Kasumi-1 (cell line): ENCODE measurements around the gene ST3GAL3.

Experiments used
- DNase-seq, 2 experiments: peaks; one replicate each; lab custom pipeline; 2025; lab: John Stamatoyannopoulos, UW

The ST3GAL3 gene

DNA sequence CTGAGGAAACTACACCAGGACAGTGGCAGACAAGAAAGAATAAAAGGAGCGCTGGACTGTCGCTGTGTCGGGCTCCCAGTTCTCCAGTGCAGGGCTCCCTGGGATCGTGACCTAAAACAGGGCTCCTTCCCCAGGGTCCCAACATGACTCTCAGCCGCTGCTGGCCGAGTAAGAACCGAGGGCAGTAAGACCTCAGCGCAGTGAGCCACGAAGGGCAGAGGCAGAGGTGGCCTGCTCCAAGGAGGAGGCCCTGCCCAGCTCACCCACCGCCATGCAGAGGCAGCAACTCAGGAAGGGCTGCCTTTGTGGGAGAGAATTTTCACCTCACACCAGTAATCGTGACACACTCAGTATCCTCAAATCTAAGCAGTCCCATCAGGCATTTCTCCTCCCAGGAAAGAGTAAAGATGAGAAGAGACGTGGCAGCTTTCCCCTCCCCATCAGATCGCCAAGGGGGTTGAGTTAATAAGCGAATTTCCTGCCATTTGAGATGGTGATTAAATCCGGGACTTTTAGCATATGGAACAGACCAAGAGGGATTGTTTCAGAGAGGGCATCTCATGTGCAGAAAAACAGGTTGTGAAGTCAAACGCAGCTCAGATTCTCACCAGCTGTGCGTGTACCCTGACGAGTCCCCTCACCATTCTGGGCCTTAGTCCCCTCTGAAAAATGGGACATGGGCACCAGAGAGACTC, 206.5 kb downstream of the ST3GAL3 start:
- DNase-seq, result no peak

DNA sequence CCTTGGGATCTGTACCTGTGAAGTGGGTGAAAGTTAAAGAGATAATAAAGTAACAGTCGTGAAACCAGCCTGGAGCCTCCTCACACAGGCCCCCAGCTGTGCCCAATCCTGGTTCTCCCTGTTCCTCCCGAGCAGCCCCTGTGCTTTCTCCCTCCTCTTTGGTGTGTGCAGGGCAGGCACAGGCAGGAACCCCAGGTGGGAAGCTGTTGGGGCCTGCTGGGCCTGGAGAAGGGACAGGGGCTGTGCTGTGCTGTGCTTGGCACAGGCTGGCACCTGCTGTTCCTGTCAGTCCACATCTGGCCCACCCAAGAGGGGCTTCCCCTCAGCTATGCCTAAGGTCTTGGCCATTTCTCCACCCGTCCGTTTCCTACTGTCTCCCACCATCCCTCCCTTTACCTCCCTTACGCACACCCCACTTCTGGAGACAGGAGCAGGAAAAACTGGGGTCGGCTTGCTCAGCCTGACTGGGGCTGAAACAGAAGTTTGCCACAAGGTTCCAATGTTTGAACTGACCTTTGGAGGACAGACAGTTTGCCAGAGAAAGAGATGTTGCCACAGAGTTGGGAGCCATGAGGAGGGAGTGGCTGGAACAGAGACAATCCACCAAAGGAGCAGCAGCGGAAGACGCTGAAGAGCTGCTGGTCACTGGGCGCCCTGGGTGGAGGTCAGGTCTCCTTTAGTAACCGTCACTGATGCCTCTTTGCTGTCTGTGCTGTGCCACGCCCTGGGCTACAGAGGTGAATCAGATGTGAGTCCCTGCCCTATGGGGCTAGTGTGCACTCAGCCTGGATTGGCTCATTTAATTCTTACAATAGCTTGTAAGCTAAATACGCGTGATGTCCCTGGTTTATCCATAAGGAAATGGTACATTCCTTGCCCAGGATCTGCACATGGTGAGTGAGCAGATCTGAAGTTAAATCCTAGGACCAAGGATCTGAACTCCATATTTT, 207.5 kb downstream of the ST3GAL3 start:
- DNase-seq, result no peak

DNA sequence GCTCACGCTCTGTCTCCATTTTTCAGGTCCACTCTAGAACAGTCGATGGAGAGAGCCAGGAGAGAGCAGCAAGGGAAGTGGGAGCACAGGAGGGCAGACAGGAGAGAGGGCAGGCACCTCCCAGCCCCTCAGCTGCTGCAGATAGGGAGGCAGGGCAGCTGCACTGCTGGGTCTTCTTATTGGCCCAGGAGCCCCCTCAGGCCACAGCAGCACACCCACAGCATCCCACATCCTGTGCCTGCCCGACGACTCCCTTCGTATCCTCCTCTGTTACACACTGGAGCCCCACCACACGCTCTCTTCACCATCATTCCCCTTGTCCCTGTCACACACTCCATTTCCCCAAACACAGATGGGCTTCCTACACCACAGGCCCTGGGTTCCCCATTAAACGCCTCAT, 212.6 kb downstream of the ST3GAL3 start:
- DNase-seq, result peak; percentile 15 to 20

DNA sequence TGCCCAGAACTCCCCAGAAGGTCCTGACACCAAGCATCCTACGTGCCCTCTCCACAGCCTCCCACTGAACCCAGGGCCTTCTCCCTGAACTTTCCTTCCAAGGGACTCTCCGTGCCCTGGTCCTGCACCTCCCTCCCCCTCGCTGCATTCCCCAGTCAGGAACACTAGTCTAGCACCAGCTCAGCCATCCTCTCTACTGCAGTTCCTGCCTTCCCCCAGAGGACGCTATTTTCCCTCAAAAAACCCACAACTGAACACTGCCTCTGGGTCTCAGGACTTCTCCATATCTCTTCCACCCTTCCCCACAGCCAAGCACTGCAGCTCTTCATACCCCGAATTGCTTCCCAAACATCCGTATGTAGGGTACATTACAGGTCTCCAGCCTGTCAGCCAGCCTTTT, 213.7 kb downstream of the ST3GAL3 start:
- no peak for DNase-seq

DNA sequence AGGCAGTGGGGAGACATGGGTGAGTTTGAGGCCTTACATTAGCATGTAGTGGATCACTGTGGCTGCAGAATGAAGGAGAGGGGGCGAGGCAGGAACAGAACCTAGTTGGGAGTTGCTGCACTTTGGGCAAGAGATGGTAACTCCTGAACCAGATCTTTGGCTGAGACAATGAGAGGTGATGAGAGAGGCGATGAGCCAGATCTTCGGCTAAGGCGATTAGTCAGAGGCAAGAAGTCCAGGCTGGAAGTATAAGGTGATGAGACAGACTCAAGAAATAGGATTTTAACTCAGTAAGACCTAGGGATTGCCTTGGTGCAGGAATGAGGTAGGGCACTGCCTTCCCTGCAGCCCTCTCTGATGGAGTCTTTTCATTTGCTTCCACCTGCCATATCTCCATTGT, 217.2 kb downstream of the ST3GAL3 start:
- no peak for DNase-seq

DNA sequence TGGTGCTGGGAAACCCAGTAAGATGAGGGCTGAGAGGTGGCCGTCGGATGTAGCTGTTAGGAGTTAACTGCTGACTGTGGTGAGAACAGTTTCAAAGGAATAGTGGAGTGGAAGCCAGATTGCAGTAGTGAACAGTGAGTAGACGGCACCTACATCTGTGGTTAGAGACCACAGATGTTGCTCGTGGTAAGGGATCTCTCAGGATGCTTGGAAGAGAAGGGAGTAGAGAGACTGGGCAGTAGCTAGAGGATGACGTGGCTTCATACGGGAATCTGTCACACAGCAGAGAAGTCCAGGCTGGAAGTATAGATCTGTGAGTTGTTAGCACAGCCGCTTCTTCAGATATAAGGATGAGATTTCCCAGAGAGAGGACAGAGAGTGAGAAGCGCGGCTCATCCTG, 218.5 kb downstream of the ST3GAL3 start:
- DNase-seq, result no peak

DNA sequence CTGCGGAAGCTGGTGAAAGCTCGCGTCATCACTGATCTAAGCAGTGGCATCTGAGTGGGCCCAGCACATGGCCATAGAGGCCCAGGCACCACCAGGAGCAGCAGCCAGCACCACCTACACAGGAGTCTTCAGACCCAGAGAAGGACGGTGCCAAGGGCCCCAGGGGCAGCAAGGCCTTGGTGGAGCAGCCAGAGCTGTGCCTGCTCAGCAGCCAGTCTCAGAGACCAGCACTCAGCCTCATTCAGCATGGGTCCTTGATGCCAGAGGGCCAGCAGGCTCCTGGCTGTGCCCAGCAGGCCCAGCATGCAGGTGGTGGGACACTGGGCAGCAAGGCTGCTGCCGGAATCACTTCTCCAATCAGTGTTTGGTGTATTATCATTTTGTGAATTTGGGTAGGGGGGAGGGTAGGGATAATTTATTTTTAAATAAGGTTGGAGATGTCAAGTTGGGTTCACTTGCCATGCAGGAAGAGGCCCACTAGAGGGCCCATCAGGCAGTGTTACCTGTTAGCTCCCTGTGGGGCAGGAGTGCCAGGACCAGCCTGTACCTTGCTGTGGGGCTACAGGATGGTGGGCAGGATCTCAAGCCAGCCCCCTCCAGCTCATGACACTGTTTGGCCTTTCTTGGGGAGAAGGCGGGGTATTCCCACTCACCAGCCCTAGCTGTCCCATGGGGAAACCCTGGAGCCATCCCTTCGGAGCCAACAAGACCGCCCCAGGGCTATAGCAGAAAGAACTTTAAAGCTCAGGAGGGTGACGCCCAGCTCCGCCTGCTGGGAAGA, 223.0 kb downstream of the ST3GAL3 start:
- DNase-seq, result peak in 1 of 2 experiments; percentile 14

DNA sequence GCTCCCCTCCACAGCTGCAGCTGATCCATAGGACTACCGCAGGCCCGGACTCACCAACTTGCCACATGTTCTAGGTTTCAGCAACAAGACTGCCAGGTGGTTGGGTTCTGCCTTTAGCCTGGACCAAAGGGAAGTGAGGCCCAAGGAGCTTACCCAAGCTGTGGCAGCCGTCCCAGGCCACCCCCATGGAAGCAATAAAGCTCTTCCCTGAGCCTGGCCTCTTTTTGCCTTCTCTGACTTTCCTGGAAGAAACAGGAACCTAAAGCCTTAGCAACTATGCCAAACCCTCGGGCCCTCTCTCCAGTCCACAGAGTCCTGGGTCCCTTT, 223.6 kb downstream of the ST3GAL3 start:
- DNase-seq, result no peak

DNA sequence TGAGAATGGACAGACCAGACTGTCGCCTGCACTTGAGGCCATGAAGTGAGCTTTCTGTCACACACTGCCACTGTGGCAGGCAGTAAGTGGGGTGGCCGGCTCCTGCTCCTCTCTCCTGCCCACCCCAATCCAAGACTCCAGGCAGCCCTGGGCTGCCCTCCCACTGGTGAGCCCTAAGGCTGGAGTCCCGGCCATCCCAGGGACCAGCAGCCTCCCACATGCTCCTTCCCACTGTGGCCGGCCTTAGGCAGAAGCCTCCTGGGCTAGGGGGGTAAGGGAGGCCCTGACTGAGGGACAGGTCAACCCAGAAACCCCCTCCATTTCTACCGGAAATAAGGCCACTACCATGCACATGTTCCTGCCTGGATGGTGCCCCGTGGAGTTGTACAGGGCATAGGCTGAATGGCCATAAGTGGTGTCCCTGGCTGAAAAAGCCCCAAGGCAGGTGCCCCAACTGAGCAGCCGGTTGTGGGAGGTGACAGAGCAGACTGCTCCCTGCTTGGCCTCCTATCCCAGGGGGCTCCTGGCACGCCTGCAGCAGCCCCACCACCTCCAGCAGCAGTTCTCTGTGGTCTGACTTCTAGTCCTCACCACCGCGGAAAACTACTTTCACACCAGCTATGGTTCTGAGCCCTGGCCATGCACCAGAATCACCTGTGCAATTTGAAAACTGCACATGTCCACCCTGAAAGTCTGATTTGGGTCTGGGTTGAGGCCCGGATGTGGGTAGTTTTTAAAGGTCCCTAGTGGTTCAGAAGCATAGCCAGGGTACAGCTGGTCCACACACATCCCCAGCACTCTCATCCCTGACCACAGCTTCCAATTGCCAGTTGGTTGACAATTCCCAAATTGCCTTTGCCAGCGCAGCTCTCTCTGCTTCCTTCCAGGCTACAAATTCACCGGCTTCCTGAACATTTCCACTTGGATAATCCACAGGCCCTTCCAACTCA, 224.7 kb downstream of the ST3GAL3 start:
- DNase-seq, result no peak

DNA sequence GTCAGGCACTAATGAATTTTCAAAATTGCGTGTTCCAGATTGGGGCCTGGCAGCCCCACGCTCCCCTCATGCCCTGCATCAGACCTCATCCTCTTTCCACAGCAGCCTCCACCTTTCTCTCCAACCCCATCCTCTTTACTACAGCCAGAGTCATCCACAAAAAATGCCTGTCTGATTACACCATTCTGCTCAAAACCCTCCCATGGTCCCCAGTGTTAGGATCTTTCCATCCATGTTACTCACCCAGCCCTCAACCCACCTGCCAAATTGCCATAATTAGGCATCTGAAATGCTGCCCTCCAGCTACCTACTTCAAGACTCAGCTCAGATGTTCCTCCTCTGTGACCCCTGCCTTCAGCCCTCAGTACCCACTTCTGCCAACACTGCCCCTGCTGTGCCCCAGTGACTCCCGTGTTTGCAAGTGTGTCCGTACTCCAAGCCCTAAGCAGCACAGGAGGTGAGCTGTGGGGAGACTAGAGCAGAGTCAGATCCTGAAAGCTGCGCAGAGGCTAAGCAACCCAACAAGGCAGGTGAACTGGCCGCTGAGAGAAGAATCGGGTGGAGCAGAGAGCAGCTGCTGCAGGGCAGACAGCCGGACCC, 225.6 kb downstream of the ST3GAL3 start:
- no peak for DNase-seq

DNA sequence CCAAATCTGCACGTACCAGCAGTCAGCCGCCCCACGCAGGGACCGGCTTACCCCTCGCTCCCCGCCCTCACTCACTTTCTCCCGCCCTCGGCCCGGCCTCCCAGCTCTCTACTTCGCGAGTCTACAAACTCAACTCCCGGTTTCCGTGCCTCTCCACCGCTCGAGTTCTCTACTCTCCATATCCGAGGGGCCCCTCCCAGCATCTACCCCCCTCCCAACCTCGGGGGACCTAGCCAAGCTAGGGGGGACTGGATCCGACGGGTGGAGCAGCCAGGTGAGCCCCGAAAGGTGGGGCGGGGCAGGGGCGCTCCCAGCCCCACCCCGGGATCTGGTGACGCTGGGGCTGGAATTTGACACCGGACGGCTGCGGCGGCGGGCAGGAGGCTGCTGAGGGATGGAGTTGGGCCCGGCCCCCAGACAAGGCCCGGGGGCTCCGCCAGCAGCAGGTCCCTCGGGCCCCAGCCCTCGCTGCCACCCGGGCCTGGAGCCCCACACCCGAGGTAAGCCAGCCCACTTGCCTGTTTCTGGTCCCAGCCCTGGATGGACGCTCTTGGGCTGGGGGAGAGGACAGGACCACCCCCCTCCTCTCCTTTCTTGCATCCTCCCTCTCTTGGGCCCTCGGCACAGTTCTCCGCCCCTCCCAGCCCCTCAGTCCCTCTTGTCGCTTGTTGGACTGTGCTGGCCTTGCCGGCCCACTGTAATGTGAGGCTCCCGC, 226.2 kb downstream of the ST3GAL3 start, which contains the start of gene ARTN:
Gene ARTN (plus strand): TSS at position 416 of the 715 bp plus-strand sequence. CDS start 1,856 bp downstream, outside the sequence.
- DNase-seq, result no peak

DNA sequence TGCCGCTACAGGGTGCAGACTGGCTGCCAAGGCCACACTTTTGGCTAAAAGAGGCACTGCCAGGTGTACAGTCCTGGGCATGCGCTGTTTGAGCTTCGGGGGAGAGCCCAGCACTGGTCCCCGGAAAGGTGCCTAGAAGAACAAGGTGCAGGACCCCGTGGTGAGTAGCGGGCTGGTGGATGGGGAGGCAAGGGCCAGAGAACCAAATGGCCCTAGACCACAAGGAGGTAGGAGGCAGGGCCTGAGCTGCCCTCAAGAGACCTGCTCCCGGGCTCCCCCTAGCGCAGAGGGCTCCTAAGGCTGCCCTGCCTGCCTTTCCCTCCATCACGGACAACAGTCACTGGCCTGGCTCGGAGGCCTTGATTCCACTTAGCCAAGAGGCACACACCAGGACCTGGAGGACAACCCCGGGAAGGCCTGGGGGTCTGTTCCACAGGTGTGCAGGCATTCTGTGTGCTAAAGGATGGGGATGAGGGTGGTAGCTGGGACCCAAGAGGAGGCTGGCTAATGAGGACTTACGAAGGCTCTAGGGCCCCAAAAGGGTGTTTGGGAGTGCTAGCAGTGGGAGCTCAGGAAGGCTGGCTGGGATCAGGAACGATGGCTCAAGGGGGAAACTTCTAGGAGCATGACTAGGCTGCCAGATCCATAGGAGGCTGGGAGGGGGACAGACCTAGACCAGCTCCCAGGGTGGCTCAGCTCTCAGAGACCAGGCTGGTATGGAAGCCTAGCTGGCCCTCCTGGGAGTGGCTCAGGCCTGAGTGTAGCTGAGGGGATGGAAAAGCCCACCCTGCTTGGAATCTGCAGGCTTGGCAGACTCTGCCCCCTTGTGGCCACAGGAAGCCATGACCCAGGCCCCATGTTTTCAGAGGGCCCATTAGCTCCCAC, 227.0 kb downstream of the ST3GAL3 start:
- peak; percentile 54 to 66 for DNase-seq

DNA sequence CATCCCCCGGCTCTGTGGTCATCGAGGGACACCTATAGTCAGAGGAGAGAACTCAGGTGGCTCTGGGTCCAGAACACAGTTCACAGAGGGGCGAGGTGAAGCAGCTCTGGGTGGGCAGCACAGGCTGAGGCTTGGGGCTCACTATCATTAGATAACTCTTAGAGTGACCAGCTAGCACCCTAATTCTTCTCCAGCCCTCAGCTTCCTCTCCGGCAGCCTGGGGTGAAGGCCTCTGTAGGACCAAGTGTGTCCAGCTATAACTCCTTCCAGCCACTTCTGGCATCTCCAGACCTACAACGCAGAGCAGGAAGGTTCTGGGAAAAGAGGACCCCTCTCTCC, 227.6 kb downstream of the ST3GAL3 start:
- DNase-seq, result no peak

DNA sequence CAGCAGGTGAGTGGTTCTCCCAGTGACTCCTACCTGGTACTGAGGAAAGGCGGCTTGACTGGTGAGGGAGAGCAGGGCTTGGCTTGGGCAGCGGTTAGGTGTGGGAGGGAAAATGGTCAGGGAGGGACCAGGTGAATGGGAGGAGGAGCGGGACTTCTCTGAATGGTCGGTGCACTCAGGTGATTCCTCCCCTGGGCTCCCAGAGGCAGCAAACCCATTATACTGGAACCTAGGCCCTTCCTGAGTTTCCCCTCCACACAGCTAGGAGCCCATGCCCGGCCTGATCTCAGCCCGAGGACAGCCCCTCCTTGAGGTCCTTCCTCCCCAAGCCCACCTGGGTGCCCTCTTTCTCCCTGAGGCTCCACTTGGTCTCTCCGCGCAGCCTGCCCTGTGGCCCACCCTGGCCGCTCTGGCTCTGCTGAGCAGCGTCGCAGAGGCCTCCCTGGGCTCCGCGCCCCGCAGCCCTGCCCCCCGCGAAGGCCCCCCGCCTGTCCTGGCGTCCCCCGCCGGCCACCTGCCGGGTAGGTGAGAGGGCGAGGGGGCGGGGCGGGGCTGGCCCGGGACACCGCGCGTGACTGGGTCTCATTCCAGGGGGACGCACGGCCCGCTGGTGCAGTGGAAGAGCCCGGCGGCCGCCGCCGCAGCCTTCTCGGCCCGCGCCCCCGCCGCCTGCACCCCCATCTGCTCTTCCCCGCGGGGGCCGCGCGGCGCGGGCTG, 228.5 kb downstream of the ST3GAL3 start:
- DNase-seq, result no peak

DNA sequence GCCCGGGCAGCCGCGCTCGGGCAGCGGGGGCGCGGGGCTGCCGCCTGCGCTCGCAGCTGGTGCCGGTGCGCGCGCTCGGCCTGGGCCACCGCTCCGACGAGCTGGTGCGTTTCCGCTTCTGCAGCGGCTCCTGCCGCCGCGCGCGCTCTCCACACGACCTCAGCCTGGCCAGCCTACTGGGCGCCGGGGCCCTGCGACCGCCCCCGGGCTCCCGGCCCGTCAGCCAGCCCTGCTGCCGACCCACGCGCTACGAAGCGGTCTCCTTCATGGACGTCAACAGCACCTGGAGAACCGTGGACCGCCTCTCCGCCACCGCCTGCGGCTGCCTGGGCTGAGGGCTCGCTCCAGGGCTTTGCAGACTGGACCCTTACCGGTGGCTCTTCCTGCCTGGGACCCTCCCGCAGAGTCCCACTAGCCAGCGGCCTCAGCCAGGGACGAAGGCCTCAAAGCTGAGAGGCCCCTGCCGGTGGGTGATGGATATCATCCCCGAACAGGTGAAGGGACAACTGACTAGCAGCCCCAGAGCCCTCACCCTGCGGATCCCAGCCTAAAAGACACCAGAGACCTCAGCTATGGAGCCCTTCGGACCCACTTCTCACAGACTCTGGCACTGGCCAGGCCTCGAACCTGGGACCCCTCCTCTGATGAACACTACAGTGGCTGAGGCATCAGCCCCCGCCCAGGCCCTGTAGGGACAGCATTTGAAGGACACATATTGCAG, 229.3 kb downstream of the ST3GAL3 start:
- peak; percentile 28 to 29 for DNase-seq

DNA sequence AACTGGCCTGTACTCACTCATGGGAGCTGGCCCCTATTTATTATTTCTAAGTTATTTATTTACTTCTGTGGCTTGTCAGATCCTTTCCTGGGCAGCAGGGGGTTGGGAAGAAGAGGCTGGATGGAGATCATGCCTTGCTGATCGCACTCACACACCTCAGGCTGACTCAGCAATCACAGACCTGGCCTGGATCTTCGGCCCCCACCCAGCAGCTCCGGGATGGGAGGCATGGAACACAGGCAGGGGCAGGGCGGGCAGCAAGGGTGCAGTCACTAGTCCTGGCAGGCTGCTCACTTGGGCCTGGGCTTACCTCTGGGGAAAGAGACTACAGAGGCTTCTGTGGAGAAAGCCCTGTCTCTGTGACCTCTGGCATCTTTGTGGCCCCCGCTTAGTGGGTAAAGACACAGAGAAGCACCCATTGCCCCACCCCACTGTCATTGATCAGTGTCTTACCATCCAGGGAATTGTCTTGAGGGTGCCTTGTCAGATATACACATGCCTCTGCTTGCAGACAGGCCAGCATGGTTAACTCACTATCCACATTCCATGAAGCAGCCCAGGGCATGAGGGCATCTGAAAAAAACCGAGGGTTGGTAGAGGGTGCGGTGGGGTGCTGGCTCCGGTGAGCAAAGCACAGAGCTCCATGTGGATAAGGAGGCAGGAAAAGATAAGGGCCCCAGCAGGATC, 230.0 kb downstream of the ST3GAL3 start:
- DNase-seq, result no peak

DNA sequence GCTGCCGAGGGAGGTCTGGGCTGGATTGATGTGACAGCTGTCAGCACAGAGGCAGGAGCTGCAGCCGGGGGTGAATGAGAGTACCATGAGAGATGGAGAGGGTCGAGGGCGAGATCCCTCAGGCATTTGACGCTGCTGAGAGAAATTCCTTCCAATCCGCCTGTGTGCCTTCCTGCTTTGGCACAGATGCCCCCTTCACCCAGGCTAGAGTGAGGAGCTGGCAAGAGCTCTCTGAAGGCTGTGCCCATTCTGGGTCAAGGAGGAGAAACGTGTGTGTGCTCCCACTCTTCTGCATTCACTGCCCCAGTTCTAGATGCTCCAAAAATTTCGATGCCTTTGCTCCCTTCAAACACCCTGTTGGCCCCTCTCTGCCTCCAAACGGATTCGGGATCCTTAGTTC, 231.0 kb downstream of the ST3GAL3 start:
- no peak for DNase-seq
